ENCODE measurements around the gene NOP14. TPM values are rescaled to one million over a fixed set of nuclear protein-coding genes. Genes with fewer than 3 reads are reported as not detected.

Gene NOP14
- total RNA-seq, 1 donor from 2014 or later = 28.5 TPM

DNA sequence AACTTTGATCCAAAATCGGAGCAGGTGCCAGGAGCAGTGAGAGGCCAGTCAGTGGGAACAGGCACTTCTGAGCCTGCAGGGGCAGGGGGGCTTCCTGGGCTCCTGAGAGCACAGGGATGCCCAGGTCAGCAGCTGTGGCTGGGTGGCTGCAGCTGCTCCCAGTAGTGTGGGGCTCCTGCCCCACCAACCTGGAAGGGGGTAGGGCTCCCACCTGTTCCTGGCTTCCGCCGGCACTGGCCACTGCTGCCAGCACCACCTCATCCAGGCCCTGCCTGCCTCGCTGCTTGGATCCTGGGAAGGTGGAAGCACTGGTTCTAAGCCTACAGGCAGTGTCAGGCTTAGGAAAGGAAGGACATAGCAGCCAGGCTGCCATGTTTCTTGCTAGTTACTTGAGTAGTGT lies 18.8 kb upstream of the NOP14 start:
- peaks cover 6% of the 10 kb centered on the region for H3K27me3 Mint-ChIP-seq (ENCODE audit: low read depth)
- DNase-seq (ENCODE audit: low spot score in 2 of 2, unreplicated experiment in 2 of 2) = no peak
- no peak overlapping the region for H3K4me3 Mint-ChIP-seq
- H3K36me3 Mint-ChIP-seq = no peaks in the 10 kb centered on the region
- H3K9me3 Mint-ChIP-seq = peaks cover 5% of the 10 kb centered on the region
- H3K4me1 Mint-ChIP-seq = no peaks in the 10 kb centered on the region
- no peak overlapping the region for H3K27ac Mint-ChIP-seq
- TF ChIP-seq, protein P1, sequence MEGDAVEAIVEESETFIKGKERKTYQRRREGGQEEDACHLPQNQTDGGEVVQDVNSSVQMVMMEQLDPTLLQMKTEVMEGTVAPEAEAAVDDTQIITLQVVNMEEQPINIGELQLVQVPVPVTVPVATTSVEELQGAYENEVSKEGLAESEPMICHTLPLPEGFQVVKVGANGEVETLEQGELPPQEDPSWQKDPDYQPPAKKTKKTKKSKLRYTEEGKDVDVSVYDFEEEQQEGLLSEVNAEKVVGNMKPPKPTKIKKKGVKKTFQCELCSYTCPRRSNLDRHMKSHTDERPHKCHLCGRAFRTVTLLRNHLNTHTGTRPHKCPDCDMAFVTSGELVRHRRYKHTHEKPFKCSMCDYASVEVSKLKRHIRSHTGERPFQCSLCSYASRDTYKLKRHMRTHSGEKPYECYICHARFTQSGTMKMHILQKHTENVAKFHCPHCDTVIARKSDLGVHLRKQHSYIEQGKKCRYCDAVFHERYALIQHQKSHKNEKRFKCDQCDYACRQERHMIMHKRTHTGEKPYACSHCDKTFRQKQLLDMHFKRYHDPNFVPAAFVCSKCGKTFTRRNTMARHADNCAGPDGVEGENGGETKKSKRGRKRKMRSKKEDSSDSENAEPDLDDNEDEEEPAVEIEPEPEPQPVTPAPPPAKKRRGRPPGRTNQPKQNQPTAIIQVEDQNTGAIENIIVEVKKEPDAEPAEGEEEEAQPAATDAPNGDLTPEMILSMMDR (IDR thresholded peaks at IDR 0.05; ENCODE audit: unreplicated experiment) = no peak

DNA sequence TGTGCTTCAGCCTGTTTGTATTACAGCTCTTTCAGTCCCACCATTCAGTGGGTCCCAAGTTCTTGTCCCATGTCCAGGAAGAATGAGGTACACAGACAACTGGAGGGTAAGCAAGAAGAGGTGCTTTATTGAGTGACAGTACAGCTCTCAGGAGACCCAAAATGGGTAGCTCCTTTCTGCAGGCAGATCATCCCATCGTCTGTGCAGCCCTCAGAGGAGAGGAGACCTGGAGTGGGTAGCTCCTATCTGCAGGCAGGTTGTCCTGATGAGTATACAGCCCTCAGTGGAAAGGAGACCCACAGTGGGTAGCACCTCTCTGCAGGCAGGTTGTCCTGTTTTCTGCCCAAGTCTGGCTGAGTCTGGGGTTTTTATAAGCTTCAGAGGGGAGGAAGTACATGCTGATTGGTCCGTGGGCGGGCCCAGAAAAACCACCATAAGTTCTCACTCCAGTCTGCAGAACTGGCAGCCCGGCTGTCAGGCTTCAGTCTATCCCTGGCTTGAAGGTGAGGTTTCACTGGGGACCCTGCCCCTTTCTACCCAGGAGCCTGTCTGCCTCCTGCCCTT lies 18.1 kb upstream of the NOP14 start:
- Mint-ChIP-seq H3K9me3 (peaks cover 5% of the 10 kb centered on the region), H3K36me3 (no peaks in the 10 kb centered on the region), H3K4me1 (no peaks in the 10 kb centered on the region), H3K4me3 (no peak overlapping the region), H3K27ac (no peak overlapping the region), H3K27me3 (ENCODE audit: low read depth) (peaks cover 6% of the 10 kb centered on the region)
- TF ChIP-seq, protein P1 (IDR thresholded peaks at IDR 0.05; ENCODE audit: unreplicated experiment) = no peak
- DNase-seq (ENCODE audit: low spot score in 2 of 2, unreplicated experiment in 2 of 2) = no peak

GRCh38 chr4:2977211-2978088 lies 14.2 kb upstream of the NOP14 start:
- Mint-ChIP-seq H3K4me3 (no peak overlapping the region), H3K9me3 (no peaks in the 10 kb centered on the region), H3K27me3 (ENCODE audit: low read depth) (no peaks in the 10 kb centered on the region), H3K36me3 (peaks cover 6% of the 10 kb centered on the region), H3K27ac (no peak overlapping the region), H3K4me1 (no peaks in the 10 kb centered on the region)
- no peak for DNase-seq (ENCODE audit: low spot score in 2 of 2, unreplicated experiment in 2 of 2)
- TF ChIP-seq, protein P1 (IDR thresholded peaks at IDR 0.05; ENCODE audit: unreplicated experiment) = no peak

DNA sequence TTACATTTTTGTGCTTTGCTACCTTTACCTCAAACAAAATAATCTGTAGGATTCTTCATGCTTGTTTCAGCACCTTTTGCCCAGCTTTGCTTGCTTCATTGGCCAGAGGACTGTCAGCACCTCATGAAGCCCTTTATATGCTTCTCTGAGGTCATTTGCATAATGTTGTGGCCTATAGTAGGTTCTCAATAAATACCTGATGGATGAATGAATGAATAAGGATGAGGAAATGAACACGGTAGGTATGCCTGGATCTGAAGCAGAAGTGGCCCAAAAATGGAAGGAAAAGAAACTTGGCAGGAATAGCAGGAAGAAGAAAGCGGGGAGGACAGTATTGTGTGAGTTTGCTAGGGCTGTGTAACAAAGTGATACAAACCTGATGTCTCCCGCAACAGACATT lies 8.1 kb upstream of the NOP14 start:
- no peak for DNase-seq (ENCODE audit: low spot score in 2 of 2, unreplicated experiment in 2 of 2)
- no peaks in the 10 kb centered on the region for H3K27me3 Mint-ChIP-seq (ENCODE audit: low read depth)
- TF ChIP-seq, protein P1 (IDR thresholded peaks at IDR 0.05; ENCODE audit: unreplicated experiment) = no peak
- peaks cover 6% of the 10 kb centered on the region for H3K36me3 Mint-ChIP-seq
- H3K9me3 Mint-ChIP-seq = no peaks in the 10 kb centered on the region
- H3K4me3 Mint-ChIP-seq = no peak overlapping the region
- peaks cover 12% of the 10 kb centered on the region for H3K4me1 Mint-ChIP-seq
- no peak overlapping the region for H3K27ac Mint-ChIP-seq

- Mint-ChIP-seq H3K9me3 (no peaks in the 10 kb centered on the region), H3K4me3 (no peak overlapping the region), H3K27me3 (ENCODE audit: low read depth) (no peaks in the 10 kb centered on the region), H3K4me1 (peaks cover 23% of the 10 kb centered on the region), H3K27ac (peak overlapping the region; percentile 88), H3K36me3 (peaks cover 4% of the 10 kb centered on the region)
- TF ChIP-seq, protein P1 (IDR thresholded peaks at IDR 0.05; ENCODE audit: unreplicated experiment) = no peak
- no peak for DNase-seq (ENCODE audit: low spot score in 2 of 2, unreplicated experiment in 2 of 2)
Observed at GRCh38 chr4:2968381-2968780, 5.2 kb upstream of the NOP14 start.

Data from mesothelial cell of epicardium (in vitro differentiated cells).